Measurements from ENCODE around the gene BTBD9.

GRCh38 chr6:38591439-38591838 is 48.3 kb downstream of the BTBD9 start:
- TF ChIP-seq CTCF (conservative IDR thresholded peaks at IDR 0.05) (no peak), EZH2 (IDR thresholded peaks at IDR 0.05; ENCODE audit: low read depth) (no peak)

Data from PC-9 (cell line).